GM18517 (cell line): ENCODE results near the gene SAMD14.
"Not testable (repeated sequence)": the region's sequence is repeated elsewhere in the genome, so short reads cannot be mapped to it uniquely, and the experiment has no call there.

Experiments
- ATAC-seq: cut with Tn5 transposase; IDR thresholded peaks from one replicate; pipeline ENCODE4 v1.9.1; 2021; ENCODE audit warnings: mild to moderate bottlenecking, moderate library complexity; ENCODE audit not compliant: unreplicated experiment

The SAMD14 gene

DNA sequence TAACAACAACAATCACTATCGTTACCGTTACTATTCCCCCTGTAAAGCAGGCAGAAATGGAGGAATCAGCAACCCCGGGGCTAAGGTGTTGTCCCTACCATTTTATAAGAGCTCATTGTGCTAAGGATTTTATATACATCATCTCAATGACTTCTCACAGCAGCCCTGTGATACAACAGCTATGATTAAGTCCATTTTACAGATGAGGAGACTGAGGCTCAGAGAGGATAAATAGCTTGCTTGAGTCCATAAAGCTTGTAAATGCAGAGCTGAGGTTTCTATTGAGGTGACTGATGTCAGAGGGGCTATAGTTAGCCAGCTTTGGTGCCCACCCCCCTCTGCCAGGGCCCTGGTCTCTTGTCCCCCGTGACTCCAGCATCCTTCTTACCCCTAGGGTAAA lies 51.5 kb downstream of the SAMD14 start:
- no peak for ATAC-seq

DNA sequence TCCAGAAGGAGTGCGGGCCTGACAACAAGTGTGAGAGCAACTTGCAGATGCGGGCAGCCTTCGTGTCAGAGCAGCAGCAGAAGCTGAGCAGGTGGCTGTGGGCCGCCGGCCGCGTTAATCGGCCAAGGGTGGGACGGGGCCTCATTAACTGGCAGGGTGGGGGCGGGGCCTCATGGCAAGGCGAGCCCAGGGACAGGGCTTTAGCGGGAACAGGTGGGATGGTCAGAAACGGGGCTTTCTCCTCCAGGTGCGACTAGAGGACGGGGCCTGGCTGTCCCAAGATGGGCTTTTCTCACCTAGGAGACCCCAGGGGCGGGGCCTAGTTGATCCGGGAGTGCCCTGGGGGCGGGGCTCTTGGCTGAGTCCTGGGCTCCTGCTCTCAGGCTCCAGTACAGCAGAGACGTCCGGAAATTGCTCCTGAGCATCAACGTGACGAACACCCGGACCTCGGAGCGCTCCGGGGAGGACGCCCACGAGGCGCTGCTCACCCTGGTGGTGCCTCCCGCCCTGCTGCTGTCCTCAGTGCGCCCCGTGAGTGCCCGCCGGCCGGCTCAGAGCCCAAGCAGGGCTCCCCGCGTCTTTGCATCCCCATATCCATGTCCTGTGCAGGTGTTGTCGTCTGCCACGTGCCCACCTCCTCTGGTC lies 53.2 kb downstream of the SAMD14 start:
- ATAC-seq: no peak

GRCh38 chr17:50076221-50076590 lies 53.8 kb downstream of the SAMD14 start:
- no peak for ATAC-seq

GRCh38 chr17:50075446-50076032 lies 54.4 kb downstream of the SAMD14 start:
- ATAC-seq: no peak

DNA sequence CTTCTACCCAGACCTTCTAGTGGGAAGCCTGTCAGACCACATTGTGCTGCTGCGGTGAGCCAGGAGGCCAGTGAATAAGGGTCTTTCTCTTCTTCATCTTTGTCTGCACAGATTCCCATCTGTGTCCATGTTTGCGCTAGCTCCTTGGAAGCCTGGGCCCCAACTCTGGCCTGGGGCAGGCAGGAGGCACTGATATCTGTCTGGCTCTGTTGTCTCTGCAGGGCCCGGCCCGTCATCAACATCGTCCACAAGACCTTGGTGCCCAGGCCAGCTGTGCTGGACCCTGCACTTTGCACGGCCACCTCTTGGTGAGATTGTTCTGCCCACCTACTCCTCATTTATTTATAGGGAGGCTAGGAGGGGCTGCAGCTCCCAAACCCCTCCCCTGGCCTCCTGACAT lies 55.7 kb downstream of the SAMD14 start:
- ATAC-seq: no peak

DNA sequence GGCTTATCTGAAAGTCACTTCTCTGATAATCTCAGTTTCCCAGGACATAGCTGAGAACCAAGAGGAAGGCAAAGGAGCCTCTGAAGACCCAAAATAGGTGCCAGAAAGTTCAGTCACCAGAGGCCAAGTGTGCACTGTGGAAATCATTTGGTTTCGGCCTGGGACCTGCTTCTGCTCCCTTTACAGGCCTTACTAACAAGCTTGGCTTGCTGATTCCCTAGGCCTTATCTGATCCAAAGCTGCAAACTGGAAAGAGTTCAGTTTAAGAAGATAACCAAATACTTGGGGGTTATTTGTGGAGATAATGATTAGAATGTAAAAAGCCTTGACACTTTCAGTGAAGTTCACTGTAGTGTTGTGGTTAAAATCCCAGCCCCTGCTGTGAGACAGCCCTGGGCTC lies 57.0 kb downstream of the SAMD14 start:
- ATAC-seq: no peak

GRCh38 chr17:50072130-50072529 lies 57.8 kb downstream of the SAMD14 start:
- ATAC-seq: no peak

GRCh38 chr17:50071692-50072091 lies 58.3 kb downstream of the SAMD14 start:
- ATAC-seq: no peak

GRCh38 chr17:50070908-50071680 lies 58.9 kb downstream of the SAMD14 start:
- no peak for ATAC-seq

DNA sequence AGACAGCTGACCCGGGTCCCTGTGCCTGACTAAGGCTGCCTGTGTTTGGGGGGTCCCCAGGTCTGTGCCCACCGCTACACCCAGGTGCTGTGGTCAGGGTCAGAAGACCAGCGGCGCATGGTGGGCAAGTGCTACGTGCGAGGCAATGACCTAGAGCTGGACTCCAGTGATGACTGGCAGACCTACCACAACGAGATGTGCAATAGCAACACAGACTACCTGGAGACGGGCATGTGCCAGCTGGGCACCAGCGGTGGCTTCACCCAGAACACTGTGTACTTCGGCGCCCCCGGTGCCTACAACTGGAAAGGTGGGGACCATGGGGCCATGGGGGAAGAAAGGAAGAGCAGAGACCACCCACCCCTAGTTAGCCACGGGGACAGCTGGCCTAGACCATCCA lies 62.0 kb downstream of the SAMD14 start:
- no peak for ATAC-seq

DNA sequence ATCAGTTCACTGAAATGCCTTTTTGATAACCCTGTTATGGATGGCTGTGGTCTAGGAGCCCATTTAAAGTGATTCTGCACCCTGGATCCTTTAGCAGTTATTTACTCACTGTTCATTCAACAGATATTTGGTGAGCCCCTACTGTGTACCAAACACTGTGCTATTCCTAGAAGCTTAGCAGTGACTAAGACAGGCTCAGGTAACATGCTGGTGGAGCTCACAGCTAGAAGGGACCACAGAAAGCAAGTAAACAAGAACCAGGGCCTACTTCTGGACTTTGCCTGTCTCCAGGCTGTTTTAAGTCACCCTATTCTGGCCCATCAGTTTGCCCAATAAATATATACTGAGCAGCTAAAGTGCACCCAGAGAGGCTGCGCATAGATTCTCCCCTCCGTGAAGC lies 63.0 kb downstream of the SAMD14 start:
- no peak for ATAC-seq

DNA sequence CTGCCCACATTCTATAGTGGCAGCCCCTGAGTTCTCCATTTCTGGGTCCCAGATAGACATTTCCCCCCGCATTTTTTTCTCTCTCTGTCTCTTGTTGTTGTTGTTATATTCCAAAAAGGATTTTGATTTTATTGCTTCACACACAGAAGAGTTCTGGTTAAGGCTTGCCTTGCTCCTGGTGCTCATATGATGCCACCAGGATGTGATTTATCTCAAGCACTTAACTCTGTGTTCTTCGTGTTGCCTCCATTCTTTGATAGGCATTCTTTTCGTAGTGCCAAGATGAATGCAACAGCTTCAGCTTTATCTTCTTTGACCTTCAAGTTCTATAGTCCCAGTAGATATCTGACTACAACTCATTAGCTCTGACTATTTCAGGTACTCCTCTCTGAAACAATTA lies 64.9 kb downstream of the SAMD14 start:
- ATAC-seq: no peak

DNA sequence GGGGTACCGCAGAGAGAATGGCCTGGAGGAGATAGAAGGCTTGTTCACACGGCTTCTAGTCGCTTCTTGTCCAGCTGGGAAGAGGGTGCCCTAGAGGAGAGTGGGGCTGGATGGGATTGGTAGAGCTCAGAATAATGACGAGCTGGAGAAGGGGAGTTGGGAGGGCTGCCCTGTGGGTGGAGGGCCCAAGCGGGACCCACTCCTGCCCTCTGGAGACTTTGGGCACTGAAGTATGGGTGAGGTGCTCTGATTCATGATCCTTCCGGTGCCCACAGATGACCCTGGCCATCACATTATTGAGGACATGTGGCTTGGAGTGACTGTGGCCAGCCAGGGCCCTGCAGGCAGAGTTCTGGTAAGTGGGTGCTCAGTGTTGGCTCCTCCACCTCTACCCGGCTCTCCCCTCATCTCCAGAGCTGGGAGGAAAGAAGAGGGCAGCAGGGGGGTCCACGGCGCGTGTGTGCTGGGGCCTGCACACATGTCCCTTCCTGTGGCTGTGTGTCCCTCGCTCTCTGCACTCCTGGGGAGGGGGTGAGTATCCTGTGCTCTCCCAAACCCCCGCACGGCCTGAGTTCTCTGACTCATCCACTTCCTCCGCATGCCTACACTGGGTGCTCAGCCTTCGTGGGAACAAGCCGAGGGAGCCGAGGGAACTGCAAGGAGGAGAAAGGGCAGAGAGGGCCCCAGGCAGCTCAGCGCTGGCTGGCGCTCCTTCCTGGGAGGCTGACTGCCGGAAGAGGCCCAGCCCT lies 65.5 kb downstream of the SAMD14 start:
- no peak for ATAC-seq

DNA sequence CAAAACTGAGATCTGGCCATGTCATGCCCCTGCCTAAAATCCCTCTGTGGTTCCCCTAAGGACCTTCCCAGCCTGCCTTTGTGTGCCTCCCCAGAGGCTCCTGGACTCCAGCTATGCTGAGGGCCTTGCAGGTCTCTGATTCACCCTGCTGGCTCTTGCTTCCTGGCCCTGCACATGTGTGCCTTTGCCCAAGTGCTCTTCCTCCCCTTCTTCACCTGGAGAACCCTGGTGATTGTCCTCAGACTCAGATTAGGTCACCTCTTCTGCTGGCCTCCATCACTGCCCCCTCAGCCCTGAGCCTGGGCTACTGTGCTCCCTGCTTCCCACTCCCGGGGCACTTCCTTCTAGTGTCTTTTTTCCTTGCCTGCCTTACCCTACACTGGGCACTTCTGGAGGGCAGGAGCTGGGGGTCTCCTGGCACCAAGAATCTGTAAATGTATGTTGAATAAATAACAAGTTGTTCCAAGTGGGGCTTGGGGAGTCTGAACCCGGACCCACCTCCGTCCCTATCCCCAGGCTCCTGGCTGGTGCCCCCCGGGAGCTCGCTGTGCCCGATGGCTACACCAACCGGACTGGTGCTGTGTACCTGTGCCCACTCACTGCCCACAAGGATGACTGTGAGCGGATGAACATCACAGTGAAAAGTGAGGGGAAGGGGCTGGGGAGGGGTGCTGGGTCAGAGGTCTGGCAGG lies 66.3 kb downstream of the SAMD14 start:
- no peak for ATAC-seq

DNA sequence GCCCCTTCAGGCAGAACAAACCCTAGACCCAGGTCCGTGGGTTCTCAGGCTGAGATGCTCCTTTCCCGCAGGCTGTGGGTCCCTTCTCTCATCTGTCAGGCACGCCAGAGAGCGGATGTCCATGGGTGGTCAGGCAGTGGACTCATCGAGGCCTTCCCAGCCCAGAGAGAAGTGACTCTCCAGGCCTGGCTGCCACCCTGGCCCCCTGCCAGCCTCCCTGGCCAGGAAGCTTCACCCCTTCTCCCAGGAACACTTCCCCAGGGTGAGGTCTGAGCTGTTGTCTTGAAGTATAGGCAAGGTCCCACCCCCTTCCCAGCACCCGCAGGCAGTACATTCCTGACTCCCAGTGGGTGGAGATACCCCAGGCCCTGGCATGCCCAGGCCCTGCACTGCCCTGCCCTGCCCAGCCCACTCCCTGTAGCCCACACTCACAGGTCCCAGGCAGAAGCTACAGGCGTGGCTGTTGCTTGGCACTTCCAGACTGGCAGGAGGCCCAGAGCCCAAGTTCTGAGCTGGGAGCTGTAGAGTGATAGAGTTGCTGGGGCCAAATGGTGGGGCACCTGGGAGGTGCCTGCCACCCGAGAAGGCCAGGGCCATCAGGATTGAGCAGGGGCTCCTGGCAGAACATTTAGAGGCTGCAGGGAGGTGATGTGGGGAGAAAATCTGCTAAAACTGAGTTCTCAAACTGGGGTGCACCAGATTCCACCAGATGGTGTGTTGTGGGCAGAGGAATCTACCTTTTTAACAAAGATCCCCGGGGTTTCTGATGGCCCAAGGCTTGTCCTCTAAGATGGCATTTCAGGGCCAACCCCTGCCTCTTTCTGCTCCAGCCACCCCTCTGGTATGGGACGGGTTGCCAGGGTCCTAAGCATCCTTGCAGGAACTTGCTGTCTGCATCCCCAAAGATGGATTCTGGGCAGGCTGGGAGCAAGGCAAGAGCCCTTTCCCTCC lies 67.4 kb downstream of the SAMD14 start:
- ATAC-seq: no peak

GRCh38 chr17:50061713-50062045 lies 68.3 kb downstream of the SAMD14 start:
- not testable (repeated sequence) for ATAC-seq

GRCh38 chr17:50060951-50061712 lies 68.8 kb downstream of the SAMD14 start:
- no peak for ATAC-seq
